Skin of body (tissue), 2 donors: ENCODE measurements around the gene PILRA. TPM values are rescaled to one million over a fixed set of nuclear protein-coding genes. Genes with fewer than 3 reads are reported as not detected.
"Not testable (repeated sequence)": the region's sequence is repeated elsewhere in the genome, so short reads cannot be mapped to it uniquely, and the experiment has no call there.

Source experiments
- DNase-seq: peaks from one replicate; lab custom pipeline; 2025; lab: John Stamatoyannopoulos, UW
- total RNA-seq: library from RNA; depleted of rRNA; stranded (reverse); fragments of >200 nt; gene quantifications from one replicate; pipeline ENCODE4 v1.2.3, GENCODE V29; 2014

The PILRA gene
- total RNA-seq, 1 donor from 2014 or later = 3.2 TPM

DNA sequence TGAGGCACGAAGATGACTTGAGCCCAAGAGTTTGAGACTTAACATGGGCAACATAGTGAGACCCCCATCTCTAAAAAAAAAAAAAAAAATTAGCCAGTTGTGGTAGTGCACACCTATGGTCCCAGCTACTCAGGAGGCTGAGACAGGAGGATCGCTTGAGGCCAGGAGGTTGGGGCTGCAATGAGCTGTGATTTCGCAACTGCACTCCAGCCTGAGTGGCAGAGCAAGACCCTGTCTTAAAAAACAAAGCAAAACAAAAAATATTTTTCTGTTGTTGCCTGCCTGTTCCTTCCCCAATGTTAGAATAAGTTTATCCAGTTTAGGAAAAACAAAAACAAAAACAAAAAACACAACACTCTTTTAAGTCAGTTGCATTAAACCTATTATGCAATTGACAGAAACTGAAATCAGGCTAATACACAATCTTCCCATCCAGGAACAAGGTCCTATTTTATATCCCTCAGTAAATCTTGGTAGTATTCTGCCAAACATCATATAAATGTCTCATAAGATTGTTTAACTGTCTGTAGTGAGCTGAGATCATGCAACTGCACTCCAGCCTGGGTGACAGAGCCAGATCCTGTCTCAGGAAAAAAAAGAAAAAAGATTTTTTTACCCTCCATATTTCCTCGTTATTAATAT lies 4.9 kb downstream of the PILRA start:
- no peak for DNase-seq

DNA sequence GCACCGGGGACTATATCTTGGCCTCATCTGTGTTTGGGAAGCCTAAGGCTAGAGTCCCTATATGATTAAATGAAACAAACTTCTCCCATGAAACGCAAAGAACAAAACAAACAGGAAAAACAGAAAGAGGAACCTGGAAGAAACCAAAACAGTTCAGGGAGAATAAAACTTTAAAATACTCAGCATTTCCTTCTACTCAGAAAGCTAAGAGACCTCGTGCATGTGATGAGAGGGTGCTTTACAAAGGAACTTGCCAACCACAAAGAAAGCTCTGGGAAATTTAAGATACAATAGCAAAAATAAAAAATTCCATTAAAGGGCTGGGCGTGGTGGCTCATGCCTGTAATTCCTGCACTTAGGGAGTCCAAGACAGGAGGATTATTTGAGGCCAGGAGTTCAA lies 6.9 kb downstream of the PILRA start:
- DNase-seq = no peak

DNA sequence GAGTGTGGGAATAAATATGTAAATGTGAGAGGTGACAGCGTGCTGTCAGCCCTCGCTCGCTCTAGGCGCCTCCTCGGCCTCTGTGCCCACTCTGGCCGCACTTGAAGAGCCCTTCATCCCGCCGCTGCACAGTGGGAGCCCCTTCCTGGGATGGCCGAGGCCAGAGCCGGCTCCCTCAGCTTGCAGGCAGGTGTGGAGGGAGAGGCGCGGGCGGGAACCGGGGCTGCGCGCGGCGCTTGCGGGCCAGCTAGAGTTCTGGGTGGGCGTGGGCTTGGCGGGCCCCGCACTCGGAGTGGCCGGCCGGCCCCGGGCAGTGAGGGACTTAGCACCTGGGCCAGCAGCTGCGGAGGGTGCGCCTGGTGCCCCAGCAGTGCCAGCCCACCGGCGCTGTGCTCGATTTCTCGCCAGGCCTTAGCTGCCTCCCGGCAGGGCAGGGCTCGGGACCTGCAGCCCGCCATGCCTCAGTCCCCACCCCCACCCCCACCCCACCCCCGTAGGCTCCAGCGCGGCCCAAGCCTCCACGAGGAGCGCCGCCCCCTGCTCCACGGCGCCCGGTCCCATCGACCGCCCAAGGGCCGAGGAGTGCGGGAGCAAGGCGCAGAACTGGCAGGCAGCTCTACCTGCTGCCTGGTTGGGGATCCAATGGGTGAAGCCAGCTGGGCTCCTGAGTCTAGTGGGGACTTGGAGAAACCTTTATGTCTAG lies 8.4 kb downstream of the PILRA start:
- not testable (repeated sequence) for DNase-seq

DNA sequence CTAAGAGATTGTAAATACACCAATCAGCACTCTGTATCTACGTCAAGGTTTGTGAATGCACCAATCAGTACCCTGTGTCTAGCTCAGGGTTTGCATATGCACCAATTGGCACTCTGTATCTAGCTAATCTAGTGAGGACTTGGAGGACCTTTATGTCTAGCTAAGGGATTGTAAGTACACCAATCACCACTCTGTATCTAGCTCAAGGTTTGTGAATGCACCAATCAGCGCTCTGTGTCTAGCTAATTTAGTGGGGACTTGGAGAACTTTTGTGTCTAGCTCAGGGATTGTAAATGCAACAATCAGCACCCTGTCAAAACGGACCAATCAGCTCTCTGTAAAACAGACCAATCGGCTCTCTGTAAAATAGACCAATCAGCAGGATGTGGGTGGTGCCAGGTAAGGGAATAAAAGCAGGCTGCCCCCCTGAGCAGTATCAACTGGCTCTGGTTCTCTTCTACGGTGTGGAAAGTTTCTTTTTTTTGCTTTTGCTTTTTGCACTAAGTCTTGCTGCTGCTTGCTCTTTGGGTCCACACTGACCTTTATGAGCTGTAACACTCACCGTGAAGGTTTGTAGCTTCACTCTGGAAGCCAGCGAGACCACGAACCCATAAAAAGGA lies 9.1 kb downstream of the PILRA start:
- DNase-seq = not testable (repeated sequence)

DNA sequence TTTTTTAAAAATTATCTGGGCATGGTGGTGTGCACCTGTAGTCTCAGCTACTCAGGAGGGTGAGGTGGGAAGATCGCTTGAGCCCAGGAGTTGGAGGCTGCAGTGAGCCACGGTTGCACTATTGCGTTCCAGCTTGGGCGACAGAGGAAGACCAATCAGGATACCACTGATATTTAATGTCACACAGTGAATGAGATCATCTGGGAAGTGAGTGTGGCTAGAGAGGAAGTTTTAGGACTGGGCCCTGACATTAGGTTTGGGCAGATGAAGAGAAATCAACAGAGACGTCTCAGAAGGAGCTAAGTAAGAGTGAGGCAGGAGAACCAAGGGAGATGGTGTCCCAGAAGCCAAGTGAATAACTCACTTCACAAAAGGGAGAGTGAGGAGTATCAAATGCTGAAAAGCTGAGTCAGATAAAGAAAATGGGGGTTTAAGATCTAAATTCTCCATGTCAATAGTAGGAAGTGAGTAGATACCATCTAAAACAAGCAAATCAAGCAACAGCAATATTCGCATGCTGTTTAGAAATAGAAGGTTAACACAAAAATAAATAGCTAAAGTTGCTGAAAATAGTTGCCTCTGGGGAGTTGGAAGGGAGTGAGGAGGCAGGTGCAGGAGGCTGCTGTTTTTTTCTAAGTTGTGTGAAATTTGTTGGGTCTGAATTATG lies 11.5 kb downstream of the PILRA start:
- no peak for DNase-seq

DNA sequence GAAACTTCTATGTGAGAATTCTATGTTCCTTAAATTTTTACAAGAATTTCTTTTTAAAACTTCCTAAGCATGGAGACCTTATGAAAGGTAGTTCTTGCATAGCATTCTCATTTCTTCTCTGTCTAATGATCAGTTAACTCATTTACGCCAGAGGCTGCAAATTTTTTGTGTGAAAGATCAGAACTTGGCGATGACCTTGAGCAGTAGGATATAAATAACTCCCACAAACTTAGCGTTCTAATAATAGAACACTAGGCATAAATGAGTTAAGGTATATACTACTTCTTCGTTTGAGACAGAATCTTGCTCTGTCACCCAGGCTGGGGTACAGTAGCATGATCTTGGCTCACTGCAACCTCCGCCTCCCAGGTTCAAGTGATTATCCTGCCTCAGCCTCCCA lies 13.7 kb downstream of the PILRA start:
- DNase-seq = no peak

DNA sequence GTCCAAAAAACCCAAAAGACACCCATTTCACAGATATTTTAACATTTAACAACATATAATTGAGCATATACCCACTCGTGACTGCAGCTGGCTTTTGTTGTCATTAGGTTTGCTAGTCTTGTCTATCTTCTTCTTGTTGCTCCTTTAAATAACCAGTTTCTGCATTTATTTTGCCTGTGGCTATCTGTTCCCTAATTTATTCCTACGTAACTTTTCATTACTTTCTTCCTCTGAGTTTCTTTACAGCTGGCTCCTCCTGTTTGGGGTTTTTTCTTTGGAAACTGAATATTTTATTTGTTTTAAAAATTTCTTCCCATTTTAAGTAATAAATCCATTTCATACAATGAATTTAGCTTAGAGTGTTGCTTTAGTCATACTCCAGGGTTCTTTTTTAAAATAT lies 14.4 kb downstream of the PILRA start:
- DNase-seq = no peak

DNA sequence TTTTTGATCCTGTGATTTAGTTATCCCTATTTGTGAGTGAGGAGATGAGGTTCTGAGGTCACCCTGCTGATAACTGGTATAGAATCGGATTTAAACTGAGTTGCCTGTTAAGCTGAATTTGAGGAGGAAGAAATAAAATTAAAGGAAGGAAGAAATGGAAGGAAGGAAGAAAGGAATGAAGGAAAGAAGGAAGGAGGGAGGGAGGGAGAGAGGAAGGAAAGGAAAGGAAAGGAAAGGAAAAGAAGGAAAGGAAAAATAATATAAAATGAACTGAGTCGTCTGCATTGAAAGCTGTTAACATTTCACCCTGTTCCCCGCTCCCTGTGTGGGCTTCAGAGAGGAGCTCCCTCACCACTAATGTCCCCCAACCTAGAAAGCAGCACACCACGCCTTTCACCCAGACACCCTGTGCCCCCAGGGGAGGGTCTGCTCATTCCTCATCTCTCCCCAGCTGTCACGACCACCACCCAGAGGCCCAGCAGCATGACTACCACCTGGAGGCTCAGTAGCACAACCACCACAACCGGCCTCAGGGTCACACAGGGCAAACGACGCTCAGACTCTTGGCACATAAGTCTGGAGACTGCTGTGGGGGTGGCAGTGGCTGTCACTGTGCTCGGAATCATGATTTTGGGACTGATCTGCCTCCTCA lies 16.3 kb downstream of the PILRA start:
- no peak for DNase-seq

DNA sequence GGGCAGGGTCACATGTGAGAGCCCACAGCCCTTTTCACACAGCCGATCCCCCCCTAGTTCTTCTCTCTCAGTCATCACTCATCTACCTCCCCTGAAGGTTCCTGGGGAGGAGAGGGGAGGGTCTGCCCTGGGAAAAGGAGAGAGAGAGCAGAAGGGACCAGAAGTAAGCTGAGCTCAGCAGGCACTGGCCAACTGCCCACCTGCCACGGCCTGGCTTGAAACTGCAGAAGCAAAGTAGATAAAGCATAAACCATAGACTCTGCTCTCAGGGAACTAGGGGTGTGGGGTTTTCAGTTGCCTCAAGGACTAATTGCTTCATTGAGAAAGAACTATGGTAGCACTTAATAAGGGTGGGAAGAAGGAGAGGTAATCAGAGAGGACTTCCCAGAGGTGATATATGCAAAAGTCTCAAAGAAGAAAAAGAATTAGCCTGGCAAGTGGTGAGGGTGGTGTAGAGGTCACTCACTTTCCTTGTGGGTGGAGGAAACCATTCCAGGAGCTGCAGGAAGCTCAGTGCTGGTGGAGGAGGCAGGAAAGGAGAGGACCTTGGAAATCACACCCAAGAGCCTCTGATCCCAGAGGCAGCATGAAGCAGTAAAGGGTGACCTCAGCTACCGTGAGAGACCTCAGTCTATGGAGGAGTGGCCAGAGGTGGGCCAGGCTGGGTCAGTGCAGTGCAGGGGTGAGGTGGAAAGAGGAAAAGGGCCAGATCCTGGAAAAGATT lies 17.2 kb downstream of the PILRA start:
- no peak for DNase-seq

DNA sequence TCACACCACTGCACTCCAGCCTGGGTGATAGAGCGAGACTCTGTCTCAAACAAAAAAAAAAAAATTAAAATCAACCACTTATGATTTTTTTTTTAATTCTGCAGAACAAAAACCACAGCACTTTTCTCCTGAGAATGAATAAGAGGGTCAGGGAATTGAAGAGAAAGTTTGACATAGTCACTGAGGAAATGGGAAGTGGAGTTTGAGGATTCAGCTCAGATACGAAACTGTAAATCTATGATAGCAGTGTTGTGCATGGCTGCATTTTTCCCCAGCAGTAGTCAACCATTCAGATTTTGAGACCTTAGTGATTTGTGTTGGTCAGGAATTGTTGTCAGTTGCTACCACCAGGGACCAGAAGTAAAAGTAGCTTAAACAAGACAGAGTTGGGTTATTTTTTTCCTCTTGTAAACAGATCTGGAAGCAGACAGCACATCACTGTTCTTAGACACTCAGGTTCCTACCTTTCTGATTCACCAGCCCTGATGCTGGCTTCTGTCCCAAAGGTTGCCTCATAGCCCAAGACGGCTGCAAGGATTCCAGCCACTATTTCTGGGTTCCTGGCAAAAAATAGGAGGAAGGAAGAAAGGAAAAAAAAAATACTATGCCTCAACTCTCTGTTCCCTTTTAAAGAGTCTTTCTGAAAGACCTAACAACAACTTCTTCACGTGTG lies 20.1 kb downstream of the PILRA start:
- DNase-seq = no peak

DNA sequence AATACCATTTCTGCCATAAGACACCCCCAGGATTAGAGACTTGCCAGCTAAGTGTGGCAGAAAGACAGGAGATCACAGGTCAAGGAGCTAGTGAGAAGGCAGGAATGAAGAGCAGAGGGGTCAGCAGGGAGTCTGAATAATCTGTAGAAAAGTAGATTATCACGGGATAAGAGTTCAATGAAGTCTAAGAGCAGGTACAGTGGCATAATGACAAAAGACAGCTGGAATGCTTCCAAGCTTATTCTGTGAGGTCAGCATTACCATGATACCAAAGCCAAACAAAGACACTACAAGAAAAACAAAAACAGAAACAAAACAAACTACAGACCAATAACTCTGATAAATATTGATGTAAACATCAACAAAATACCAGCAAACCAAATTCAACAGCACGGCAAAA lies 20.8 kb downstream of the PILRA start:
- DNase-seq = no peak

DNA sequence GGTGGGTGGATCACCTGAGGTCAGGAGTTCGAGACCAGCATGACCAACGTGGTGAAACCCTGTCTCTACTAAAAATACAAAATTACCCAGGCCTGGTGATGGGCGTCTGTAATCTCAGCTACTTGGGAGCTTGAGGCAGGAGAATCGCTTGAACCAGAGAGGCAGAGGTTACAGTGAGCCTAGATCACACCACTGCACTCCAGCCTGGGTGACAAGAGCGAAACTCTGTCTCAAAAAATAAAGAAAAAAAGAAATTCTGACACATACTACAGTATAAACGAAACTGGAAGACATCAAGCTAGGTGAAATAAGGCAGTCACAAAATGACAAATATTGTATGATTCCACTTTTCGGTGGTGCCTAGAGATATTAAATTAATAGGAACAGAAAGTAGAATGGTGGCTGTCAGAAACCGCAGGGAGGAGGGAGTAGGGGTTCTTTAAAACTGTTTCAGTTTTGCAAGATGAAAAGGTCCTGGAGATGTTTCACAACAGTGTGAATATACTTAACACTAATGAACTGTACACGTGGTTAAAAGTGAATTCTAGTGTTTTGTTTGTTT lies 23.2 kb downstream of the PILRA start:
- no peak for DNase-seq

DNA sequence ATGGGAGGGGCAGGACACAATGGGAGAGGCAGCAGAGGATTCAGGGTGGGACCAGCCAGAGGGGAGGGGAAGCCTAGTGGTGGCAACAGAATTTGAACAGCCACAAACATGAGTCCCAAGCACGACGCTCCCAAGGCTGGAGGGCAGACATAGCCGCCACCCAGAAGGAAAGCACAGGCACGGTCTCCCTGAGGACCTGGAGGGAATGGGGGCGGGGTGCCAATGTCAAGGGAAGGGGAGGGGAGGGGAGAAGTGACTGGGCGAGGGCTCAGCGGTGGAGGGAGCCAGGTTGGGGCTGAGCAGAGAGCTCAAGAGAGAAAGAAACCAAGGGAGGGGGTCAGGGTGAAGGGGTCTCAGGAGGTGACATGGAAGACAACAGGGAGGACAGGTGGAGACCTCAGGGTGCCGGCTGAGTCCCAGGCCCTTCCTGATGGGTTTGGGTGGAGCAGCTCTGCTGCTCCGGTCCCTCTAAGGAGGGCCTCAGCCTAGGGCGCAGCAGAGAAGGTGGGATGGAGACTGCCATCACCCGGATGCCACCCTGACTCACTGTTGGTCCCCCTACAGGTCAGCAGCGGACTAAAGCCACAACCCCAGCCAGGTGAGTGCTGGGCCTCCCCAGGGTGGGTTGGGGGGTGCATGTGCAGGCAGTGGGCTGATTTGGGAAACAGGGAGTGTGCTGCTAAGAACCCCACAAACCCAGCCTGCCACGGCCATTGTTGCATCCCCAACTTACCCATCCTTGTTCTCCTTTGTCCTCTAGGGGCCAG lies 24.2 kb downstream of the PILRA start:
- no peak for DNase-seq

DNA sequence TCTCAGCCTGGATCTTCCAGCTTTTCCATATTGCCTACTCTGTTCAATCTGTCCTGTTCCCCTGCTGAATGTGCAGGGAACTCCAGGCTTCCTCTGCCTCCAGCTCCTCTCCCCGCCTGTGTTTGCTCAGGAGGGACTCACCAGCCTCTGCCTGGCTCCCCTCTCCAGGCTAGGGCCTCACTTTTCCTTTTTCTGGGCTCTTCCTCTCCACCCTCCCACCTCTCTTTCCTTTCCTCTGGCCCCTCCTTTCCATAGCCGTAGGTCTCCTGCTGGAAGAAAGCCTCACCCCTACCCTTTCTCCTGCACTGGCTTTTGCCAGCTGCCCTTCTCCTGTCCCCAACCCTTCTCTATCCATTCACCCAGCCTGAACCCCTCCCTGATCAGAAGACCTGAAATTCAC lies 25.0 kb downstream of the PILRA start:
- no peak for DNase-seq

DNA sequence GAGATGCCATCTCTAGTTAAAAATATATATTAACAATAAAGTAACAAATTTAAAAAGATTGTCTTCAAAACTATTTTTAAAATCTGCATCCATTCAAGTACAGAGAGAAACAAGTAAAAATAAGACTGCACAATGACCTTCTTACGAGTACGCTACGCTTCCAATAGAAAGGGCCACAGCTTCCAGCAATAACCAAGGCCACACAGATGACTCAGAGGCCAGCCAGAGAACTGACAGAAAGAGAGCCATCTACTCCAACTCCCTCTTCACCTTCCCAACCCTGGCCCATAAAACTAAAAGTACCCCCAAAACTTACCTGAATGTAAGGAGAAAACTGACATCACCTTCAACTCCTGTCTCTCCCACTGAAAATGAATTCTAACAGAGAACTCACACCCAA lies 26.8 kb downstream of the PILRA start:
- DNase-seq = no peak

DNA sequence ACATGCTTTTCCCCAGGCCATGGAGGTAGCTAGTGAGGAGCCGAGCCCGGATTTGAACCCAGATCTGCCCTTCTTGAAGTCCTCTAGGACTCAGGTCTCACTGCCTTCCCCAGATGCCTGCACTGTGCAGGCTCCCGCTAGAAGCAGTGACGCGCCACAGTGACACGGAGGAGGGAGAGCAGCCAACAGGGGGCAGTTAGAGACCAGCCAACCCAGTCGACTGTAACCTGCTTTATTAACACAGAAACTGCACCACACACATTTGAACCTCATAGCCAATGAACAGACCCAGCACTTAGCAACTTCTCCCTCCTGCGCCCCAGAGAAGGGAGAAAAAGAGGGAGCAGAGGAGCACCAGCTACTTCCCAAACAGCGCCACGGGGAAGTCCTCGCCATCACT lies 27.4 kb downstream of the PILRA start:
- DNase-seq = no peak

DNA sequence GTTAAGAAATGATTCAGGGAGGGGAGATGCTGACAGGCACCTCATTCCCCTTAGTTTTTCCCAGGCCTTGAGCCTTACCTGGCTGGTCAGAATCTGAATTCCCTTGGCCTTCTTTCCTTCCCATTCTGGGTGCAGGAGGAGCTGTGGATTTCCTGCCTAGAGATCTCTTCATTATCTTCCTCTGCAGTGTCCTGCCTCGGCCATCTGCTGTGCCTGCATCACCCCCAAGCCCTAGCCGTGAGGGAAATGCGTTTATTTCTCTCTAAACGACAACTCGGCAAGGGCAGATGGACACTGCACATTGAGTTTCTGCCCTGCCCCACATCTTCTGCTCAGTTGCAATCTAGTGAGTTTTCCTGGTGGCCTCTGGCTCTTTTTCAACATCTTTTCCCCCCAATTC lies 28.5 kb downstream of the PILRA start:
- no peak for DNase-seq

DNA sequence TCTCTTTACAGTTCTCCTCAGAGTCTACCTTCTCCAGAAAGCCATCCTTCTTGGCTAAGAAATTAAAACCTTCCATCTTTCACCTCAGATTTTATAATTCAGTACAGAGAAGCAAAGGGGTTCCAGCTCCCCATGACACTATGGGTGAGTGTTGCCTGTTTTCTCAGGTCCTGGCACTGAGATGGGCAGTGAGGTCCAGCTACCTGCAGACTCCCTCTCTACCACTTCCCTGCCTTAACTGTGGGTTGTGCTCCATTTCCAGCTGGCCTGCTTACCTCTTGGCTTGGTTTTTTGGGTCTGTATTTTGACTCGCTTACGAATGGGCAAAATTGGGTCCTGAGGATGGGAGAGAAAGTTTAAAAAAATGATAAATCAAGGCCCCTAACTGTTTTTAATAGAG lies 29.0 kb downstream of the PILRA start:
- no peak for DNase-seq

DNA sequence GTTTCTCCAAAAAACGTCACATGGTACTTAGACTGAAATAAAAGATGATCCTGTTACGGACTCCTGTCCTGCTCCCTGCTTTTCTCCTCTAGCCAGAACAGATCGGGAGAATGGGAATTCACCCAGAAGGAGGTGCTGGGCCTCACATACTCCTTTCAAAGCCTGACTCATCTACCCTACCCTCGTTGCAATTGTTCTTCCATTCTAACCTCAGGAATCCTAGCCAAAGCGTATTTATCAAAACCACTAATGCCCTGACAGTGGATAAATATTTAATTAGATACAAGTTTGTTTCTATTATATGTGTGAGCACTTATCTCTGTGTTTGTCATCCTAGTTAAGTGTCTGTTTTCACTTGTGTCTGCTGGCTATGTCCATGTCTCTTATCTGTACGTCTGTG lies 33.5 kb downstream of the PILRA start:
- no peak for DNase-seq
